Endothelial cell of umbilical vein (primary cell): ENCODE data around the gene TXNRD2.

Experiments
- MYC ChIP-seq: IDR thresholded peaks from one replicate; pipeline ENCODE4 v1.6.1; 2011; ENCODE audit warnings: mild to moderate bottlenecking, low read depth, low read length
- POLR2A ChIP-seq: IDR thresholded peaks from 2 replicates; pipeline ENCODE4 v1.6.1; 2012; ENCODE audit warnings: low read depth, mild to moderate bottlenecking, control low read depth, low read length
- TF ChIP-seq, protein P1 (sequence below), 2 donors: IDR thresholded peaks; 1 replicate in 1 of 2; 2 replicates in 1 of 2; pipeline ENCODE4 v1.5.1; 2011; ENCODE audit warnings: low read length in 2 of 2, mild to moderate bottlenecking in 2 of 2, moderate library complexity in 2 of 2, control low read depth in 1 of 2, inconsistent platforms in 1 of 2, low read depth in 1 of 2; ENCODE audit not compliant: insufficient read depth in 1 of 2; ENCODE audit errors: extremely low read depth in 1 of 2
- TF ChIP-seq, protein P2 (sequence below): IDR thresholded peaks from 2 replicates; pipeline ENCODE4 v1.6.1; 2011; ENCODE audit not compliant: insufficient read depth, insufficient read length

DNA sequence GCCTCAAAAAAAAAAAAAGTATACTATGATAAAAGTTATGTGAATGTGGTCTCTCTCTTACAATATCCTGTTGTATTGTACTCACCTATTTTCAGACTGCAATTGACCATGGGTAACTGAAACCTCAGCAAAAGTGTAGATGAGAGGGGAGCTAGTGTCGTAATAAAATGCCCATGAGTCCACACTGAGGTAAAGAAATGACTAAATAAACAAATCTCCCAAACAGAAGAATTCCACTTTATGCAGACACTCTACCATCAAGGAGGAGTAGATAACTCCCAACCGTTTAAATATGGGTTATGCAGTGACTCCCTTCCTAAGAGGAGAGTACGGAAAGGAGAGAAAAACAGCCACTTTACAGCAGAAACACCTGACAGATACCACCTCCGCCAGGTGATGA lies 101.6 kb downstream of the TXNRD2 start:
- TF ChIP-seq, protein P1, sequence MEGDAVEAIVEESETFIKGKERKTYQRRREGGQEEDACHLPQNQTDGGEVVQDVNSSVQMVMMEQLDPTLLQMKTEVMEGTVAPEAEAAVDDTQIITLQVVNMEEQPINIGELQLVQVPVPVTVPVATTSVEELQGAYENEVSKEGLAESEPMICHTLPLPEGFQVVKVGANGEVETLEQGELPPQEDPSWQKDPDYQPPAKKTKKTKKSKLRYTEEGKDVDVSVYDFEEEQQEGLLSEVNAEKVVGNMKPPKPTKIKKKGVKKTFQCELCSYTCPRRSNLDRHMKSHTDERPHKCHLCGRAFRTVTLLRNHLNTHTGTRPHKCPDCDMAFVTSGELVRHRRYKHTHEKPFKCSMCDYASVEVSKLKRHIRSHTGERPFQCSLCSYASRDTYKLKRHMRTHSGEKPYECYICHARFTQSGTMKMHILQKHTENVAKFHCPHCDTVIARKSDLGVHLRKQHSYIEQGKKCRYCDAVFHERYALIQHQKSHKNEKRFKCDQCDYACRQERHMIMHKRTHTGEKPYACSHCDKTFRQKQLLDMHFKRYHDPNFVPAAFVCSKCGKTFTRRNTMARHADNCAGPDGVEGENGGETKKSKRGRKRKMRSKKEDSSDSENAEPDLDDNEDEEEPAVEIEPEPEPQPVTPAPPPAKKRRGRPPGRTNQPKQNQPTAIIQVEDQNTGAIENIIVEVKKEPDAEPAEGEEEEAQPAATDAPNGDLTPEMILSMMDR (IDR thresholded peaks at IDR 0.05; ENCODE audit: extremely low read depth in 1 of 2, insufficient read depth in 1 of 2, low read depth in 1 of 2, low read length in 2 of 2), result no peak
- TF ChIP-seq, protein P2, sequence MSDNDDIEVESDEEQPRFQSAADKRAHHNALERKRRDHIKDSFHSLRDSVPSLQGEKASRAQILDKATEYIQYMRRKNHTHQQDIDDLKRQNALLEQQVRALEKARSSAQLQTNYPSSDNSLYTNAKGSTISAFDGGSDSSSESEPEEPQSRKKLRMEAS, result no peak
- no peak for TF ChIP-seq POLR2A
- no peak for TF ChIP-seq MYC
